GM12878 (cell line): ENCODE results near the gene TMEM17. TPM values are rescaled to one million over a fixed set of nuclear protein-coding genes. Genes with fewer than 3 reads are reported as not detected.

Experiments
- polyA plus RNA-seq, 11 experiments: library from polyadenylated mRNA; depleted of rRNA in 4 of 11; unstranded in 6 of 11; stranded (reverse) in 5 of 11; fragments of >200 nt; fragmentation: Nextera tagmentation in 4 of 11; fragmentation: Illumina TruSeq in 1 of 11; extraction: Ambion mirVana in 4 of 11; extraction: Trizol in 1 of 11; gene quantifications; 1 replicate in 1 of 11; 2 replicates in 10 of 11; pipeline versions ENCODE4 v1.2.1 to v1.2.3, GENCODE V29; 2011 to 2016; ENCODE audit warnings: inconsistent platforms in 2 of 11, missing spikeins in 2 of 11, low read depth in 1 of 11
- small RNA-seq: library from RNA; depleted of rRNA; stranded (forward); fragments of <200 nt; gene quantifications from one replicate; pipeline ENCODE3, GENCODE V24; 2014
- total RNA-seq, 4 experiments: library from RNA; depleted of rRNA in 3 of 4; stranded (reverse); fragments of >200 nt in 3 of 4; fragmentation: Illumina TruSeq in 1 of 4; extraction: Trizol in 1 of 4; gene quantifications; 2 replicates each; pipeline versions ENCODE4 v1.2.1 to v1.2.3, GENCODE V29; 2013 to 2021

The TMEM17 gene
- total and polyA plus RNA-seq, 10 of the 15 experiments (the other 5 are each of a cell fraction or from before 2014, with no cell fraction given): 0.87 to 2.6 (median 1.4) TPM

Small RNA genes within 50 kb of the gene (small RNA-seq; reads per million reads assigned to genes)
- gene AC107083.1 (not detected), gene RN7SL18P (not detected)

Other genes starting within 250 kb of the TMEM17 start
- gene EHBP1, start 199.5 kb upstream of the TMEM17 start, total RNA-seq (2014; rRNA removed): 10.5 and 14.6 TPM in 2 replicates
- 22.2 and 25.3 TPM in 2 replicates for gene EHBP1, start 199.5 kb upstream of the TMEM17 start, total RNA-seq (2014; rRNA removed; fragmentation: Illumina TruSeq; extraction: Trizol)
- gene EHBP1, start 199.5 kb upstream of the TMEM17 start, total RNA-seq (2021): 22.4 and 25.1 TPM in 2 replicates
- 26.1 and 33.7 TPM in 2 replicates for gene EHBP1, start 199.5 kb upstream of the TMEM17 start, polyA plus RNA-seq (2011; rRNA removed)
- gene EHBP1, start 199.5 kb upstream of the TMEM17 start, polyA plus RNA-seq (2014; fragmentation: Illumina TruSeq; extraction: Trizol): 18.9 and 25.0 TPM in 2 replicates
- gene EHBP1, start 199.5 kb upstream of the TMEM17 start, polyA plus RNA-seq (2014; fragmentation: Nextera tagmentation; extraction: Ambion mirVana): 1 to 10 TPM; 5.7 to 5.9 TPM
- 13.7 and 14.4 TPM in 2 replicates for gene EHBP1, start 199.5 kb upstream of the TMEM17 start, polyA plus RNA-seq (2014; rRNA removed)
- gene EHBP1, start 199.5 kb upstream of the TMEM17 start, polyA plus RNA-seq (2016; fragmentation: Nextera tagmentation; extraction: Ambion mirVana): 10 to 100 TPM; 12.0 to 12.8 TPM